ENCODE data around the gene DAD1.

The DAD1 gene

GRCh38 chr14:22601996-22602395, 13.0 kb upstream of the DAD1 start:
- no peak overlapping the region for H3K27ac ChIP-seq
- no peak overlapping the region for H3K4me3 ChIP-seq (ENCODE audit: low read depth, low read length)
- H3K36me3 ChIP-seq: peaks cover 42% of the 10 kb centered on the region
- H3K27me3 ChIP-seq (ENCODE audit: insufficient read depth, low read depth, severe bottlenecking): no peaks in the 10 kb centered on the region
- no peaks in the 10 kb centered on the region for H3K9me3 ChIP-seq (ENCODE audit: severe bottlenecking)
- DNase-seq: no peak
- TF ChIP-seq, protein P1, sequence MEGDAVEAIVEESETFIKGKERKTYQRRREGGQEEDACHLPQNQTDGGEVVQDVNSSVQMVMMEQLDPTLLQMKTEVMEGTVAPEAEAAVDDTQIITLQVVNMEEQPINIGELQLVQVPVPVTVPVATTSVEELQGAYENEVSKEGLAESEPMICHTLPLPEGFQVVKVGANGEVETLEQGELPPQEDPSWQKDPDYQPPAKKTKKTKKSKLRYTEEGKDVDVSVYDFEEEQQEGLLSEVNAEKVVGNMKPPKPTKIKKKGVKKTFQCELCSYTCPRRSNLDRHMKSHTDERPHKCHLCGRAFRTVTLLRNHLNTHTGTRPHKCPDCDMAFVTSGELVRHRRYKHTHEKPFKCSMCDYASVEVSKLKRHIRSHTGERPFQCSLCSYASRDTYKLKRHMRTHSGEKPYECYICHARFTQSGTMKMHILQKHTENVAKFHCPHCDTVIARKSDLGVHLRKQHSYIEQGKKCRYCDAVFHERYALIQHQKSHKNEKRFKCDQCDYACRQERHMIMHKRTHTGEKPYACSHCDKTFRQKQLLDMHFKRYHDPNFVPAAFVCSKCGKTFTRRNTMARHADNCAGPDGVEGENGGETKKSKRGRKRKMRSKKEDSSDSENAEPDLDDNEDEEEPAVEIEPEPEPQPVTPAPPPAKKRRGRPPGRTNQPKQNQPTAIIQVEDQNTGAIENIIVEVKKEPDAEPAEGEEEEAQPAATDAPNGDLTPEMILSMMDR (IDR thresholded peaks at IDR 0.05; ENCODE audit: low read depth, low read length): no peak

- Histone ChIP-seq H3K27me3 (ENCODE audit: insufficient read depth, low read depth, severe bottlenecking) (no peaks in the 10 kb centered on the region), H3K9me3 (ENCODE audit: severe bottlenecking) (no peaks in the 10 kb centered on the region), H3K36me3 (peaks cover 38% of the 10 kb centered on the region), H3K4me3 (ENCODE audit: low read depth, low read length) (no peak overlapping the region), H3K27ac (no peak overlapping the region)
- DNase-seq: no peak
- TF ChIP-seq, protein P1 (IDR thresholded peaks at IDR 0.05; ENCODE audit: low read depth, low read length): no peak
Measured at GRCh38 chr14:22601456-22601855, 12.4 kb upstream of the DAD1 start.

DNA sequence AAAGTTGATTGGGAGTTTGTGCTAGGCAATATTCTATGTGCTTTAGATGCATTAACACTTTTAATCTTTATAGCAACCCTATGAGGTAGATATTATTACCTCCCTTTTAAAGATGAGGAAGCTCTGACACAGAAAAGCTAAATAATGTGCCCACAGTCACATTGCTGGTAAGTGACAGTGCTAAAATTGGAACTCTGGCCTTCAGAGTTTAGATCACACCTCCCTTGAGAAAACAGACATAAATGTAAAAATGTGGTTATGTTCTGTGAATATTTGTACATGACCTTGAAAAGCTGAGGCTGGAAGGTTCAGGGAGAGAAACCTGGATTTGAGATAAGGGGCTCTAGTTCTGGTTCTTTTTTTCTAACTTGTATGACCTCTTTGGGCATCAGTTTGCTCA, 11.0 kb upstream of the DAD1 start:
- TF ChIP-seq, protein P1 (IDR thresholded peaks at IDR 0.05; ENCODE audit: low read depth, low read length): no peak
- DNase-seq: no peak
- Histone ChIP-seq H3K9me3 (ENCODE audit: severe bottlenecking) (no peaks in the 10 kb centered on the region), H3K4me3 (ENCODE audit: low read depth, low read length) (no peak overlapping the region), H3K36me3 (peaks cover 28% of the 10 kb centered on the region), H3K27ac (no peak overlapping the region), H3K27me3 (ENCODE audit: insufficient read depth, low read depth, severe bottlenecking) (no peaks in the 10 kb centered on the region)

DNA sequence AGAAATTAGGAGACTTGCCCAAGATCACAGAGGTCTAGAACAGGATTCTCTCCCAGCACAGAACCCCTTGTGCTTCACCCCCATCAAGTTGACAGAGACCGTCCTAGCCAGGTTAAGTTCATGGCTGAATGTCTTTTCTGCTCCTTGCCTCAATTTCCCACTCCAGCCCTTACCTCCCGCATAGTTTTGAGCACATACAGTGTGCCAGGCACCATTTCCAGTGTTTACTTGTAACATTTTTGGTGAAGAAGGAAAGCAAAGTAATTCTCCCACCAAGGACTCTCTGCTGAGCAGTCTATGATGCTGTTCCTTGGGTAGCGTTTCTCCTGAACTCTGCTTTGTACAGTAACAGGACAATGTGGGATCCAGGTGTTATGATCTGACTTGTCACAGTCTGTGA, 10.3 kb upstream of the DAD1 start:
- H3K4me3 ChIP-seq (ENCODE audit: low read depth, low read length): peak overlapping the region; percentile 95
- TF ChIP-seq, protein P1 (IDR thresholded peaks at IDR 0.05; ENCODE audit: low read depth, low read length): no peak

DNA sequence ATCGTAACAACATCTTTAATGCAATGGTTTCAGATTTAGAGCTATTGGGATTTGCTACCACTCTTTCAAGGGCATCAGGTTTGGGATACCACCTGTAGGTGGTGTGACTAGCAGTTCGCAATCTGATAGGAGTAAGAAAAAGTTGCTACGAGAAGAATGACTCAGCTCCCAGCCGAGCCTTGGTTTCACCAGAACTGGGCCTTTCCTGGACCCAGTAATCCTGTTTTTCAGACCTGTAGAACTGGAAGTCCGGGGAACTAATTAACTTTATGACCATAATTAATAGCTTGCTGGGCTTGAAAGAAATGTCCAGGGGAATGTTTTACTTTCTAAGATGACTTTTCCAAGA, 9.8 kb upstream of the DAD1 start:
- H3K27ac ChIP-seq: peak overlapping the region; percentile 70
- peaks cover 20% of the 10 kb centered on the region for H3K36me3 ChIP-seq
- H3K9me3 ChIP-seq (ENCODE audit: severe bottlenecking): no peaks in the 10 kb centered on the region
- H3K4me3 ChIP-seq (ENCODE audit: low read depth, low read length): peak overlapping the region; percentile 95
- TF ChIP-seq, protein P1 (IDR thresholded peaks at IDR 0.05; ENCODE audit: low read depth, low read length): no peak
- no peaks in the 10 kb centered on the region for H3K27me3 ChIP-seq (ENCODE audit: insufficient read depth, low read depth, severe bottlenecking)
- DNase-seq: peak; percentile 19

More for the DNA sequence above, 10.3 kb upstream of the DAD1 start:
- Histone ChIP-seq H3K27ac (no peak overlapping the region), H3K9me3 (ENCODE audit: severe bottlenecking) (no peaks in the 10 kb centered on the region), H3K27me3 (ENCODE audit: insufficient read depth, low read depth, severe bottlenecking) (no peaks in the 10 kb centered on the region), H3K36me3 (peaks cover 22% of the 10 kb centered on the region)
- DNase-seq: no peak

DNA sequence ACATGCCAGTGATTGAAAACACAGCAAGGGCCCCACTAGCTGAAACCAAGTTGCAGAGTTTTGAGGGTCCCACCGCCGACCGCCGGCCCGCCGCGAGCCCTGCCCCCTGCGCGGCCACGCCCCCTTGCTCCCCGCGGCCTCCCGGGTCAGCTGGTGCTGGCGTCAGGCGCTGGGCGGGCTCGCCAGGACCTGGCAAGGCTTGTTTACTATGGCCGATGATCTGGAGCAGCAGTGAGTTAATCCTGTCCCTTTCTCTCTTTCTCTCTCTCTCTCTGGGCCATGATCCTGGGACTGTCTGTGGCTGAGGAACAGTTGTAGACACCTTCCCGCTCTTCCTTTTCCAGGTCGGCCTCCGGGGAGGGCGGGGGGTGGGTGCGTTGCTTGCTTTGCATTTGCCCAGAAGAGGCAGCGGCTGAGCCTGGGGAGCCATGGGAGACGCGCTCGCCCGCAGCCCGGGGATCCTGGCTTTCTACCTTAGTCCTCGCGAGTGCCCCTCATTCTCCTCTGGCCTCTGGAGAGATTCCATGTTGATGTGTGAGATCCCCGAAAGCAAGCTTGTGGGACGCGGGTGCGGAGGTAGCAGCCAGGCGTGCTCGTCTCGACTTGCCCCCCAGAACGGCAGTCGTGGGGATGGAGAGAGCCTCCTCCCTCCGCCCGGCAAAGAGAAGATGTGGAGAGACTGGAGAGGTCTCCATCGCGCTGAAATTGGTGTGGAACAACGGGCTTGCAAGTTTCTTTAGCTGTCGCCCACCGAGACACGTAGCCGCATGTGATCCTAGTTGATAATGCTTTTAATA, 9.3 kb upstream of the DAD1 start, which contains the start of gene ABHD4:
ABHD4 (plus strand) TSS at position 202 of the 797 bp plus-strand sequence; CDS start at position 209, 7 bp downstream.
- Histone ChIP-seq H3K27me3 (ENCODE audit: insufficient read depth, low read depth, severe bottlenecking) (no peaks in the 10 kb centered on the region), H3K4me3 (ENCODE audit: low read depth, low read length) (peak within 1 kb of the TSS; percentile 95), H3K36me3 (peaks cover 15% of the 10 kb centered on the region), H3K9me3 (ENCODE audit: severe bottlenecking) (no peaks in the 10 kb centered on the region), H3K27ac (peak within 1 kb of the TSS; percentile 70)
- DNase-seq: peak; percentile 79
- TF ChIP-seq, protein P1 (IDR thresholded peaks at IDR 0.05; ENCODE audit: low read depth, low read length): no peak
